Loucy (cell line): ENCODE data around the gene LRRTM3.

Source experiments
- H2AFZ ChIP-seq: fragments of 200-600 bp; sonication (generic); 2 replicates; pipeline ENCODE4 v1.6.0; 2016; ENCODE audit warnings: antibody characterized with exemption, mild to moderate bottlenecking, low read length, moderate library complexity
- H3F3A ChIP-seq: fragments of 200-600 bp; 2 replicates; pipeline ENCODE4 v1.6.0; 2016; ENCODE audit warnings: antibody characterized with exemption, low read depth, mild to moderate bottlenecking
- H3K27me3 ChIP-seq: fragments of 200-600 bp; sonication (generic); 2 replicates; pipeline ENCODE4 v1.6.1; 2014; ENCODE audit warnings: low read length, mild to moderate bottlenecking; ENCODE audit not compliant: insufficient read depth, poor library complexity, severe bottlenecking
- H3K36me3 ChIP-seq: fragments of 200-600 bp; sonication (generic); 2 replicates; pipeline ENCODE4 v1.6.1; 2016; ENCODE audit warnings: low read length; ENCODE audit not compliant: insufficient read depth
- H3K4me1 ChIP-seq: fragments of 200-600 bp; sonication (generic); 2 replicates; pipeline ENCODE4 v1.5.1; 2014; ENCODE audit warnings: low read length, mild to moderate bottlenecking; ENCODE audit not compliant: insufficient read depth, poor library complexity, severe bottlenecking
- H3K4me2 ChIP-seq: fragments of 200-600 bp; sonication (generic); 2 replicates; pipeline ENCODE4 v1.6.0; 2014; ENCODE audit warnings: antibody characterized with exemption, low read length, low read depth, mild to moderate bottlenecking; ENCODE audit not compliant: poor library complexity, severe bottlenecking
- H3K4me3 ChIP-seq: fragments of 200-600 bp; sonication (generic); 2 replicates; pipeline ENCODE4 v1.5.1; 2014; ENCODE audit warnings: low read length, mild to moderate bottlenecking, mixed read lengths; ENCODE audit not compliant: poor library complexity, severe bottlenecking
- H3K79me2 ChIP-seq: fragments of 200-600 bp; sonication (generic); 2 replicates; pipeline ENCODE4 v1.6.1; 2014; ENCODE audit warnings: low read length; ENCODE audit not compliant: insufficient read depth
- H3K9ac ChIP-seq: fragments of 200-600 bp; sonication (generic); 2 replicates; pipeline ENCODE4 v1.6.0; 2014; ENCODE audit warnings: mild to moderate bottlenecking, low read depth, low read length, moderate library complexity; ENCODE audit not compliant: poor library complexity, severe bottlenecking
- H3K9me2 ChIP-seq: fragments of 200-600 bp; sonication (generic); replicated peaks from 2 replicates; pipeline ENCODE4 v1.6.1; 2016; ENCODE audit warnings: low read depth, low read length, mixed read lengths
- H3K9me3 ChIP-seq: fragments of 200-600 bp; sonication (generic); 2 replicates; pipeline ENCODE4 v1.6.1; 2014; ENCODE audit warnings: mild to moderate bottlenecking, antibody characterized with exemption, low read length, low read depth; ENCODE audit not compliant: insufficient read depth
- H4K20me1 ChIP-seq: fragments of 200-600 bp; sonication (generic); 2 replicates; pipeline ENCODE4 v1.6.0; 2014; ENCODE audit warnings: antibody characterized with exemption, low read length, mild to moderate bottlenecking; ENCODE audit not compliant: insufficient read depth, poor library complexity, severe bottlenecking
- CTCF ChIP-seq: fragments of 200-600 bp; sonication (generic); conservative IDR thresholded peaks from 2 replicates; pipeline ENCODE4 v1.5.1; 2014; ENCODE audit warnings: mild to moderate bottlenecking, antibody characterized with exemption, low read length
- EZH2phosphoT487 ChIP-seq: fragments of 200-600 bp; IDR thresholded peaks from 2 replicates; pipeline ENCODE4 v1.6.1; 2018; ENCODE audit warnings: antibody characterized with exemption, mild to moderate bottlenecking, moderate library complexity, borderline replicate concordance

LRRTM3 gene

GRCh38 chr10:66931949-66932343 lies 6.1 kb downstream of the LRRTM3 start:
- H3K9ac ChIP-seq = no peak overlapping the region
- no peaks in the 10 kb centered on the region for H3K9me2 ChIP-seq
- no peak overlapping the region; the same call in 1 of the 2 replicates for H2AFZ ChIP-seq
- no peaks in the 10 kb centered on the region for H3F3A ChIP-seq
- H3K79me2 ChIP-seq = no peaks in the 10 kb centered on the region
- TF ChIP-seq CTCF (no peak), EZH2phosphoT487 (no peak)
- H3K4me2 ChIP-seq = no peak overlapping the region
- no peaks in the 10 kb centered on the region for H3K27me3 ChIP-seq
- no peak overlapping the region for H3K4me3 ChIP-seq
- H4K20me1 ChIP-seq = no peaks in the 10 kb centered on the region
- H3K4me1 ChIP-seq = no peaks in the 10 kb centered on the region
- H3K36me3 ChIP-seq = no peaks in the 10 kb centered on the region
- H3K9me3 ChIP-seq = no peaks in the 10 kb centered on the region

DNA sequence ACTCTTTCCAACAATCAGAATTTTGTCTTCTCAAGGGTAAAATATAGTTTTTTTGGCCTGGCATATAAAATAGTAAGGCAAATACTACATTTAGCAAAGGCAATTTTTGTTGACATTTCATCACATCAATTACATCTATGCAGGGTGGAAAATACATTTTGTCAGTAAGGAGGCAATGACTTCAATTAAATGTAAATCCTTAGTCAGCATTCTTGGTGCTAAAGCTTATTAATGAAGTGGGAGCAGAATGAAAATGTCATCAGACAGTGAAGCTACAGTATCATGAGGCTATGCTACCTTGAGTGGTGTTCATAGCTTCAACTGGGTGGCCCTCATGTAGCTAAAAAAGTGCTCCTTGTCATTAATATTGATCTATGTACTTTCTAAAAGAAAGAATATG lies 8.9 kb downstream of the LRRTM3 start:
- Histone ChIP-seq H3K4me3 (no peak overlapping the region), H3K9me2 (no peaks in the 10 kb centered on the region), H2AFZ (no peak overlapping the region), H4K20me1 (no peaks in the 10 kb centered on the region), H3K9me3 (no peaks in the 10 kb centered on the region), H3K79me2 (no peaks in the 10 kb centered on the region), H3K27me3 (no peaks in the 10 kb centered on the region), H3K9ac (no peak overlapping the region), H3K4me1 (no peaks in the 10 kb centered on the region), H3K4me2 (no peak overlapping the region), H3K36me3 (no peaks in the 10 kb centered on the region), H3F3A (no peaks in the 10 kb centered on the region)
- no peak for TF ChIP-seq EZH2phosphoT487
- TF ChIP-seq CTCF = no peak

DNA sequence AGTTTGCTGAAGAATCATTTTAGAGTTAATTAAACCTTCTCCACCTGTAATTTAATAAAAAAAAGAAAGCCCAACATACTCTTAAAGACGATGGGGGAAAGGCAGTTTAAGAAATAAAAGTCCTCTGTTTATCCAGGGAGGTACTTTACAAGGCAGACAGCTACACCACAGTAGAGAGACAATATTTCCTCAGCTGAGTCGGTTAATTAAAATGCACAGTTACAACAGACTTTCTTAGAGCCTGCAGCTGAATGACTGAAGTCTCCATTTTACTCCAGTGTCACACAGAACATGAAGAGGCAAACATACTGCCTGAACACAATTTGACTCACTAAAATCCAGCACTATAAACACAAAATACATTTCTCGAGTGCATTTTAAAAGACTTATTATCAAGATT lies 15.1 kb downstream of the LRRTM3 start:
- no peak overlapping the region for H3K4me2 ChIP-seq
- no peak overlapping the region for H3K4me3 ChIP-seq
- no peak overlapping the region for H2AFZ ChIP-seq
- TF ChIP-seq EZH2phosphoT487 (no peak), CTCF (no peak)
- no peaks in the 10 kb centered on the region for H3K27me3 ChIP-seq
- H3K9ac ChIP-seq = no peak overlapping the region
- no peaks in the 10 kb centered on the region for H3K4me1 ChIP-seq
- no peaks in the 10 kb centered on the region for H3F3A ChIP-seq
- no peaks in the 10 kb centered on the region for H4K20me1 ChIP-seq
- H3K9me3 ChIP-seq = no peaks in the 10 kb centered on the region
- no peaks in the 10 kb centered on the region for H3K36me3 ChIP-seq
- H3K79me2 ChIP-seq = no peaks in the 10 kb centered on the region
- no peaks in the 10 kb centered on the region for H3K9me2 ChIP-seq
